Stimulated activated CD8-positive, alpha-beta memory T cell treated with anti-CD3 and anti-CD28 coated beads, Interleukin-15, amount 100 ng/mL, for 48 hours (primary cell): Measurements from ENCODE around the gene CCDC57.
"Not testable (repeated sequence)": the region's sequence is repeated elsewhere in the genome, so short reads cannot be mapped to it uniquely, and the experiment has no call there.

ENCODE experiments used
- DNase-seq, 2 donors: peaks; one replicate each; pipeline ENCODE4 v3.0.0-alpha.2; 2020; ENCODE audit warnings: low read depth in 2 of 2

CCDC57 gene

GRCh38 chr17:82178499-82179261, 34.0 kb downstream of the CCDC57 start:
- no peak for DNase-seq

GRCh38 chr17:82177761-82178498, 34.7 kb downstream of the CCDC57 start:
- DNase-seq: no peak

- no peak for DNase-seq
These were observed 35.4 kb downstream of the CCDC57 start for GRCh38 chr17:82177276-82177675.

GRCh38 chr17:82175951-82176350, 36.7 kb downstream of the CCDC57 start:
- no peak for DNase-seq

GRCh38 chr17:82175201-82175600, 37.4 kb downstream of the CCDC57 start:
- DNase-seq: no peak

GRCh38 chr17:82174042-82174857, 38.4 kb downstream of the CCDC57 start:
- not testable (repeated sequence) for DNase-seq

- no peak for DNase-seq
These were observed 39.1 kb downstream of the CCDC57 start for GRCh38 chr17:82173351-82174041.

- no peak for DNase-seq
These were observed 40.0 kb downstream of the CCDC57 start for GRCh38 chr17:82172486-82173160.

- DNase-seq: no peak
These were observed 40.8 kb downstream of the CCDC57 start for GRCh38 chr17:82171750-82172375.

- DNase-seq: no peak
These were observed 42.2 kb downstream of the CCDC57 start for GRCh38 chr17:82170412-82170961.

- DNase-seq: no peak
These were observed 44.1 kb downstream of the CCDC57 start for GRCh38 chr17:82168568-82168967.

- DNase-seq: no peak
These were observed 45.6 kb downstream of the CCDC57 start for GRCh38 chr17:82167028-82167427.

- DNase-seq: no peak
These were observed 47.8 kb downstream of the CCDC57 start for GRCh38 chr17:82164853-82165252.

GRCh38 chr17:82161216-82161615, 51.4 kb downstream of the CCDC57 start:
- no peak for DNase-seq

GRCh38 chr17:82160075-82160474, 52.6 kb downstream of the CCDC57 start:
- DNase-seq: no peak

- no peak for DNase-seq
These were observed 53.8 kb downstream of the CCDC57 start for GRCh38 chr17:82158825-82159224.

- no peak for DNase-seq
These were observed 55.3 kb downstream of the CCDC57 start for GRCh38 chr17:82157046-82158035.

GRCh38 chr17:82156284-82156925, 56.2 kb downstream of the CCDC57 start:
- DNase-seq: no peak

GRCh38 chr17:82155606-82156005, 57.0 kb downstream of the CCDC57 start:
- DNase-seq: no peak
